GM18907 (cell line): Measurements from ENCODE around the gene CTTNBP2.
A peak's percentile ranks its signal among the peaks of the same experiment; 100 is the strongest.

Experiments
- ATAC-seq: cut with Tn5 transposase; IDR thresholded peaks from one replicate; pipeline ENCODE4 v1.9.1; 2021; ENCODE audit warnings: mild to moderate bottlenecking, moderate library complexity; ENCODE audit not compliant: unreplicated experiment

CTTNBP2 gene

GRCh38 chr7:117872561-117873309 is 506 bp downstream of the CTTNBP2 start:
- peak; percentile 25 for ATAC-seq

DNA sequence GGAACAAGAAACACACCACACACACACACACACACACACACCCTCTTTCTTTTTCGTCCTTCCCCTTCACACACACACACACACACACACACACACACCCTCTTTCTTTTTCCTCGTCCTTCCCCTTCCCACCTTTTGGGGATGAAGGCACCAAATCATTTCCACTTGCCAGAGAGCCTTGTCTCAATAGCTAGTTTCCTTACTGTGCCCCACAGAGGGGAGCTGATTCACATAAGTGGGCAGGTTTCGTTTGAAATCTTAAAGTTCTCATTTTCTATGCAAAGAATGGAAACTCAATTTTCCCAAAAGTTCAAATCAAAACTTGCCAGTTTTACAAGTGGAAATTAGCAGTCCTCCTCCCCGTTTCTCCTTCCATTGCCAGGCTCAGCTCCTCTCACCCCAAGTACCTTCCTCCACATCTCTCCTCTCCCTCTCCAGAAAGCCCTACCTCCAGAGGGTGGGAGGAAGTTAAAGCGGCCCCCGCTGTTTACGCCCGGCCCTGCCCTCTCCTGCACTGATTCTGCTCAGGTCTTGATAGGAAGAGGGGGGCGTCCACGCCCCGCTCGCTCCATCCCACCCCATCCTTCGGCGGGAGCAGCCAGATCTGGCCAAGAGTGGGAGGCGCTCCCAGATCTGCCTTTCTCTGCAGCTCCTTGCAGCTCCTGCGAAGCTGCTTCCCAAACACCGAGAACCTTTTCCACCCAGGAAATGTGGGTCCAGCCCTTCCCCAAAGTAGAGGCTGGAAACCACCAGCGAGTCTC is 1.3 kb downstream of the CTTNBP2 start:
- ATAC-seq, result peak; percentile 17

DNA sequence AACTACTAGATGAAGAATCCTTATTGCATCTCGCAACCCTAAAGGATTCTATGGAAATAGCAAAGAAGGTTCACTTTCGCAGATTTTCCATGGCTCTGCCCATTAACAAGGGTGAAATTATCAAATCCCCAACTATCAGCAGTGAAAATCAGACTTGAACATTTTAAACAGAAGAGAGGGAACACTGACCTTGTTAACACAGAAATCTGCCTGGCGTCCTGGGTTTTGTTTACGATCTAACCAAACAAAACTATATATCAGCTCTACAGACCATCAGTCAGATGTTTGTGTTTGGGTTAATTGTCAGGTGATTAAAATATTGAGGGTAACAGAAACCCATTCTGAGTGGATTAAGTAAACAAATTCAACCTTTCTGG is 1.9 kb downstream of the CTTNBP2 start:
- no peak for ATAC-seq

- ATAC-seq, result no peak
Observed at GRCh38 chr7:117870448-117871130, 2.7 kb downstream of the CTTNBP2 start.

DNA sequence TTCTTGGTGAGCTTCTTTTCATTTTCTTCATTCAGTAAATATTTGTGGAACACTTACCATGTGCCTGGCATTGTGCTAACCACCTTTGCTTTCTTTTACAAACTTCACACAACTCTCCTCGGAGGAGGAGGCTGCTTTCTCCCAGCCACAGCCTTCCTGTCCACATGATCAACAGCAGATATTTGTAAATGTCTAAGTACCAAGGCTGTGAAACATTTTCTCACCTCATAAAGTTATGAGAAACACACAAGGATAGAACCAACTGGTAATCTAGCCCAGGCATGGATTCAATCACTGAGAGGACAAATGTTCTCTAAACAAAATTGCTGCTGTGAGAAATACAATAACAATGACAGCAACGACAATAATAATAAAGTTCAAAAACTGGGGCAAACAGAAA is 3.9 kb downstream of the CTTNBP2 start:
- ATAC-seq, result no peak

GRCh38 chr7:117863618-117864017 is 9.6 kb downstream of the CTTNBP2 start:
- ATAC-seq, result no peak

DNA sequence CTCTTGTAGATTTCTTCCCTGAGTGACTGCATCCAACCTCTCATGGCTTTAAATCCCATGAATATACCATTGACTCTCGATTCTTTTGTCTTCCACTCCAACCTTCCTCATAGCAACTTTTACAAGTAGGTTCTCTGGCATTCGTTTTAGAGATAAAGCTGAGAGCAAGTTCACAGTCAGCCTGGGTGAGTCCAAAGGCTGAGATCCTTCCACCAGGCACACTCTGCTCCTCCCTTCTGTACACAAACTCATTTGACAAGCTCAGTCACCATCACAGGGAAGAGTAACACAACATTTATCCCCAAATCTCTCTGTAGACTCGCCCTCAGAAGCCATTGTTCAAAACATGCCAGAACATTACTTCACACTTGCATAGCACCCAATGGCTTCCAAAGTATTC is 10.9 kb downstream of the CTTNBP2 start:
- ATAC-seq, result no peak

GRCh38 chr7:117859246-117859812 is 13.9 kb downstream of the CTTNBP2 start:
- ATAC-seq, result no peak

- no peak for ATAC-seq
Observed at GRCh38 chr7:117858712-117859111, 14.5 kb downstream of the CTTNBP2 start.

DNA sequence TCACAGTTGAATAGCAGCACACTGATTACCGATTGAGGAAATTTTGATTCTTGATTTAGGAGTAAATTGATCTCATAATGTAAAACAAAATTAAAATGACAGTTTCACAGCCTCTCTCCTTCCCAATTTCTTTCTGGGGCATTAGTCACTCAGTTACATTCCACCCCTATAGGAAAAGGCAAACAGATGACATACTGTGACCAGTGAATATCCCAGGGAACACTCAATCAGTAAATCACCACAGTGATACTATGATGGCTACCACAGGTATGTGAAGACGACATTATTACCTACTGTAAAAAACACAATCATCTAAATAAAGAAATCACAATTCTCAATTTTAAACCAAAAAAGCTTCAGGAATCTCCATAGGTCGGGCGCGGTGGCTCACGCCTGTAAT is 15.5 kb downstream of the CTTNBP2 start:
- no peak for ATAC-seq

DNA sequence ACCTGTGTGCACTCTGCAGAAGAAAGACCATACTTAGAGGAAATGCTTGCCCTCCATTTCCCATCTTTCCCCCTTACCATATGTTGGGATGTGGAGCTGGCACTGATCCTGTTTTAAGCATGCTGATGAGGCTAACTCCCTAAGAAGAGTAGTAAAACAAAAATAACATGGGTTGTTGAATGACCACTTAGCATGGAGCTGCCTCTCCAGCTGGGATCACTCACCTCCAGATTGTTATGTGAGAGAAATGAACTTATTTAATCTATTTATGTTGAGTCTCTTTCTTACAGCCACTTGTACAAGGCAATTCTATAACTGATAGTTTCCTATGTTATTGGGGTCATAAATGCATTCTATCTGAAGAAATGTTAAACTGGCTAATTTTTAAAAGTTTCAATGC is 17.0 kb downstream of the CTTNBP2 start:
- no peak for ATAC-seq

GRCh38 chr7:117854186-117854585 is 19.1 kb downstream of the CTTNBP2 start:
- no peak for ATAC-seq

- ATAC-seq, result no peak
Observed at GRCh38 chr7:117848941-117849340, 24.3 kb downstream of the CTTNBP2 start.

GRCh38 chr7:117844678-117845077 is 28.6 kb downstream of the CTTNBP2 start:
- ATAC-seq, result no peak

- no peak for ATAC-seq
Observed at GRCh38 chr7:117841611-117842010, 31.6 kb downstream of the CTTNBP2 start.

GRCh38 chr7:117841011-117841410 is 32.2 kb downstream of the CTTNBP2 start:
- ATAC-seq, result no peak

- ATAC-seq, result peak; percentile 68
Observed at GRCh38 chr7:117839507-117839906, 33.7 kb downstream of the CTTNBP2 start.

DNA sequence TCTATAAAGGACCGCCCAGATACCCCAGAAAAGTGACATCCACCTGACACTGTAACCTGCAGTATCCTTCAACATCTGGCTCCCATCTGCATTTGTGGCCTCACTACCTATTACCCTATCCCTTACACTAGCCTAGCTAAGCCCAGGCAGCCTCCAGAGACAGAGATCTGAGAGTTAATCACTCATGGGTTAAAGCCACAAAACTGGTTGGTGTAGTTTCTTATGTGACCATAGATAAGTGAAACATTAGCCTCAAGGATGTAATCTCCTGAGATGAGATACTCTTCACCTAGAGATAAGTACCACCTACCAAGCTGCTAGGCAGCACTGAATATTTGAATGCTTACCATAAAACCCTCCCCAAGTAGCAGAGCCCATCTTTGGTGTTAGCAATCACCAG is 35.4 kb downstream of the CTTNBP2 start:
- peak; percentile 99 for ATAC-seq

GRCh38 chr7:117835016-117835664 is 38.1 kb downstream of the CTTNBP2 start:
- no peak for ATAC-seq

GRCh38 chr7:117830422-117830954 is 42.8 kb downstream of the CTTNBP2 start:
- ATAC-seq, result no peak
